HG02870 (cell line): Measurements from ENCODE around the gene PJVK.
A peak's percentile ranks its signal among the peaks of the same experiment; 100 is the strongest.
"Not testable (repeated sequence)": the region's sequence is repeated elsewhere in the genome, so short reads cannot be mapped to it uniquely, and the experiment has no call there.

ENCODE experiments used
- ATAC-seq: cut with Tn5 transposase; IDR thresholded peaks from one replicate; pipeline ENCODE4 v1.9.1; 2021; ENCODE audit warnings: mild to moderate bottlenecking, moderate library complexity; ENCODE audit not compliant: unreplicated experiment

The PJVK gene

GRCh38 chr2:178450774-178451525, at the start of gene PJVK, which contains the start of gene PRKRA:
Gene PJVK, plus strand, starts transcription at chr2:178451378. Its CDS starts 2,032 bp downstream, at chr2:178453410.
Gene PRKRA, minus strand, starts transcription at chr2:178451175. Its CDS starts 145 bp downstream, at chr2:178451030.
- ATAC-seq = peak; percentile 78

DNA sequence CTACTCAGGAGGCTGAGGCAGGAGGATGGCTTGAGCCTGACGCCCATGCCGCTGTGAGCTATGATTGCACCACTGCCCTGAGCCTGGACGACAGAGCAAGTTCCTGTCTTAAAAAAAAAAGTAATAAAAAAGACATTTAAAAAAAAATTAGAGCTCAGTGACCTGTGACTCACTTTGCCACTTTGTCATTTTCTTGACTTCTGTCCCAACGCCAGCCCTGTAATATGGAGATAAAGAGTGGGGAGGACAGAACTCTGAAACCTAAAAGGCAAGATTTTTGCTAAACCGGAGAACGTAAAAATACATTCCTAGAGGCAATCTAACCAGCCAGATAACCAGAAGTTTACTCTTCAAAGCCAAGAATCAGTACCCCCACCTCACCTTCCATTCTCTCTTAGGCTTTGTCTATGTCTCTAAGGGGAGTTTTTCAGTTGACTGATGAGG, 49.2 kb upstream of the PJVK start:
- ATAC-seq = no peak

DNA sequence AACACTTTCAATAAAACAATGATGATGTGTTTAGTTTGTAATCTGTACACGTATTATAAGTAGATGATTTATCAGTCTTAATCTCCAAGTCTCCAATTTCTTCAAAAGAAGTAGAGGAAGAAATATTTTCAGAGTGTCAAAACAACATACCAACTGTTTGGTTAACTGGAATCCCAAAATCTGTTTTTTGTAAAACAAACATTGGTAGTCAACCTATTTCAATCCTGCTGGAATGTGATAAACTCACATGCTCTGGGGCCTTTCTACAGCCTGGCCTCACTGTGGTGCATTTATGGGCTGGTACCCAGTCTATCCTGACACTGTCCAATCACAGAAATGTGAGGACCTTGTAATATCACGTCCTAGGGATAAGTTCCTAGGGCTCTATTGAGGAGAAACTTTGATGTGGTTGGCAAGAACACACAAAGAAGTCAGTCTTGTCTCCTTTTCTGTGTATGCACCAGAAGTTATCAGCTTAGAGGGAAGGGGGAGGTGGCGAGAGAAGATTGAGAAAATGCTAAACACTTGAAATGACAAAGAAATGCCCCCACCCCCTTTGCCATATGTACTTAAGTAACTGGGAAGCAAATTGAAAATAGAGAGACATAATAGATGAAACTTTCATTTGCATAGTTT, 47.4 kb upstream of the PJVK start:
- ATAC-seq = peak; percentile 33

GRCh38 chr2:178404368-178404767, 46.8 kb upstream of the PJVK start:
- ATAC-seq = peak; percentile 99

DNA sequence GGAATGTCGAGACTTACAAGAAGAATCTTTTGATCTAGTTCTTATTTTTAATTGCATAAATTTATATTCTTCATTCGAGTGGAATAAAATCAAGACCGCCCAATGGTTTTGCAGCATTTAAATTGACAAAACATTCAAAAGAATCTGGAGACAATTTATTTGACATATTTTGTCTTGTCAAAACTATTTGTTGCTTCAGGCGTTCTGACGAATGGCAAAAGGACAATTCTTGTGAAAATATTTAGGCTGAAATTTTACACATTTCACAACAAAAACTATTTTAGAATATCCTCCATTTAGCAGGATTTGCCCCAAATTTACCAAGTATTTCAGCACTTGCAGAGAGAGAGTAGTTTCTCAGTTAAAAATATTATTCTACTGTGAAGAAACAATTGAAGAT, 41.9 kb upstream of the PJVK start:
- no peak for ATAC-seq

- ATAC-seq = no peak
Observed at GRCh38 chr2:178412047-178412446, 39.1 kb upstream of the PJVK start.

DNA sequence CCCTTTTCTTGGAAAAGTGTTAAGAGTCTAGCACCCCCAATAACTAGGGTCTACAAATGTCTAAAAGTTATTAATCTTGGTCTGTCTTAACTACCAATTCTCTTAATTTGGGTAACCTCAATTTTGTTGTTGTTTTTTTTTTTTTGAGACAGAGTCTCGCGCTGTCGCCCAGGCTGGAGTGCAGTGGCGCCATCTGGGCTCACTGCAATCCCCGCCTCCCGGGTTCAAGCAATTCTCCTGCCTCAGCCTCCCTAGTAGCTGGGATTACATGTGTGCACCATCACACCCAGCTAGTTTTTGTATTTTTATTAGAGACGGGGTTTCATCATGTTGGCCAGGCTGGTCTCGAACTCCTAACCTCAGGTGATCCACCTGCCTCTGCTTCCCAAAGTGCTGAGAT, 38.7 kb upstream of the PJVK start:
- not testable (repeated sequence) for ATAC-seq

- peak; percentile 76 for ATAC-seq
Observed at GRCh38 chr2:178413472-178414265, 37.5 kb upstream of the PJVK start.

DNA sequence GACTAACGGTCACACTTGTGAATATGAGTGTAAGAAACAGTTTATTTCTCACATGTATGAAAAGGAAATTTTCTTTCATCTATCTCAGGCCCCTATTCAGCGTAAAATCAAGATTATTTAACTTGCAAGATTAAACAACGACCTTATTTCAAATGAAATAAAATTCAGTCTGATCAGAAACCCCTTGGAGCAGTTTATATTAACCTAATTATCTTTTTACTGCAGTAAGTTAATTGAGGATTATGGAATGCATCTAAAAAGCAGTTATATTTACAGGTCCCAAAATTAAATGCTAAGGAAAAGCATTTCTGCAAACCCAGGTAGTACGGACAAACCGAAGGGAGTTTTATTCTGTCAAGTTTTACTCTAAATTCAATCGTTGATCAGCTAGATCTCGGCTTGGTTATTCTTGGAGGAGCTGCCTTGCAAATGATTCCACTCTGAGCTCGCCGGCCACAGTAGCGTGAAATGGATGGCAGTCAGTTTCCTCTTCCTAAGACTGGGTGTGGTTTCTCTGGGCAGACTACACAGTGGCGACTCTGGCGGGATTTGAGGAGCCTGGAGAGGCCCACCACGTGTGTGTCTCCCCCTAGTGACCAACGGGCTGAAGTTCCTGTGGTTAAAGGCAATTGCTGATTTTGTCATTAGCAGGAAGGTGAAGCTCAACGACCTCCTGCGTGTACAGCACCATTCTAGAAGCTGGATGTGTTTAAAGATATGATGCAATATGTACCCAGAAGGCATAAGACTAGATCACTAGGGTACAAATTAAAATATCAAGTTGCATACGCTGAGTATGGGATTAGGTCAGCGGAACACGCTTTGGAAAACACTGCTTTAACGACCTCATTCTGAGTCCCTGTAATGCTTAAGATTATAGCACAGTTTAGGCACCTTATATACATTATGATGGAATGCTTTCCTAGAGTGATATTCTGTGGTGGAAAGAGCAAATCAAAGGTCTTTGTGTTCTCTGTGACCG, 36.6 kb upstream of the PJVK start:
- ATAC-seq = peak; percentile 72

DNA sequence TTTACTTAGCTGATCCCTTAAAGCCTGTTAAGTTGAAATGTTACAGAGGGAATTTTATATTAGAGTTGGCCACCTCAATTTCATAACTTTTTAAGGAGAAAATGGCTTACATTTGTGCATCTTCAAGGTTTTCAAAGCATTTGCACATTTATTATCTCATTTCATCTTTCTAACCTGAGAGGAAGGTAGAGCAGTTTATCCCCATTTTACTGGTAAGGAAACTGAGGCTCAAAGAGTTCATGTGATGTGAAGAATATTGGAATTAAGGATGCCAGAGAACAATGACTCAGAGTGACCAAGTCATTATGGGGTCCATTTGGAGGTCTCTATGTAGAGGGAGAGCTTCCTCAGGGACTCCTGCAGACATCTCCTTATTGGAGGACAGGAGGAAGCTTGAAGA, 35.2 kb upstream of the PJVK start:
- no peak for ATAC-seq

DNA sequence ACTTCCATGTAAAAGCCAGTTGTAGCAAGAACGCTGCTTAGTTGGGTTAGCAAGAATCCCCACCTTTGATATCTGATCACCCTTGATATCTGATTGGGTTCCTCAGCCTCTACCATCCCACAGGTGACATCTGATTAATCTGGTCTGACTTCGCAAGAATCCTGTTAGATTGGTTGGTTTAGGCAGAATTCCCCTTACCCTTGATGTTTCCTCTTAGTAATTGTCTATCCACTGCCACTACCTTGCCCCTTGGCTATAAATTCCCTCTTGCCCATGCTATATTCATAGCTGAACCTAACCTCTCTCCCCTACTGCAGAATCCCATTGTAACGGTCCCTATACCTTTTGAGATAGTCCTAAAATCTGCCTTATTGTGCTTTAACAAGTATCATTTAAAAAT, 33.3 kb upstream of the PJVK start:
- no peak for ATAC-seq

DNA sequence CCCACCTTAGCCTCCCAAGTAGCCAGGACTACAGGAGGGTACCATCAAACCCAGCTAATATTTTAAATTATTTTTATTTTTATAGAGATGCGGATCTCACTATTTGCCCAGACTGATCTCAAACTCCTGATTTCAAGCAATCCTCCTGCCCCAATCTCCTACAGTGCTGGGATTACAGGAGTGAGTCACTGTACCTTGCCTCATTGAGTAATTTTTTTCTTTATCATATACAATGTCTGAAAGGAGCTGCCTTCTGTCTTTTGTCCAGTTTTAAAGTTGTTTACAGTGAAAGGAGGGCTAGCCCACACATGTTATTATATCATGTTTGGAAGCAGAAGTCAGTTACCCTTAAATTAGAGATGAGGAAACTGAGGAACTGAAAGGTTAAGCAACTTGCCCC, 32.8 kb upstream of the PJVK start:
- no peak for ATAC-seq

- ATAC-seq = no peak
Observed at GRCh38 chr2:178419123-178419522, 32.1 kb upstream of the PJVK start.

- no peak for ATAC-seq
Observed at GRCh38 chr2:178420463-178420999, 30.6 kb upstream of the PJVK start.

- no peak for ATAC-seq
Observed at GRCh38 chr2:178422097-178422496, 29.1 kb upstream of the PJVK start.

GRCh38 chr2:178423746-178424145, 27.4 kb upstream of the PJVK start:
- not testable (repeated sequence) for ATAC-seq

GRCh38 chr2:178425255-178425827, 25.8 kb upstream of the PJVK start:
- no peak for ATAC-seq

DNA sequence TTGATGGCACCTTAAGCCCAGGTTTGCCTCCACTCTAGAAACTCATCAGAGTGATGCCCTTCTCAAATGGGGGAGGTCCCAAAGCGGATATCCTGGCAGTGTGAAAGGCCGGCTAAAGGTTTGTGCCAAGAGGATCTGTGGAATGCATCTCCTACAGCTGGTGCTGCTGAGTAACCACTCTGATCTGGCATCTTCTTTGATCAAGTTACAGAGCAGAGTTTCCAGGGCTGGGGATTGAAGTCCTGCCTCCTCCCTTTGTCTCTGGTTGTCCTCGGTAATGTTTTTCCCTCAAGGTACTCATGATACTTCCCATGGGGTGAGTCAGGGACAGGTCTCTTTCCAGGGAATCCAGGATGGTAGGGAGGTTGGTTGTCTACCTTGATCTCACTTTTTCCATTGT, 24.8 kb upstream of the PJVK start:
- ATAC-seq = no peak

DNA sequence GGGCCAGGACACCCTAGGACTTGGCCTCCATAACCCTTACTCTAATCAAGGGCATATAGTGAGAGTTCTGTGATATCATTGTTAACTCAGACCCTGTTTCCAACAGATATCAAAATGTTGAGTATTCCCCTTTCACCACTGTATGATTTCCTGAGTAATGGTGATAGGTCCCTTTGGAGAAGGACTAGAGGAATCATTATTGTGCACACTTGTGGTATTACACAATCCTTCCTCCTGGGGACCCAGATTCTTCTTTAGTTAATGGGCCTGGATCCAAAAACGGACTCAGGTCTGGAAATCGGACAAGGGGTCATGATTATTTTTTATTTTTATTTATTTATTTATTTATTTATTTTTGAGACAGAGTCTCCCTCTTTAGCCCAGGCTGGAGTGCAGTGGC, 23.7 kb upstream of the PJVK start:
- ATAC-seq = no peak

- no peak for ATAC-seq
Observed at GRCh38 chr2:178428396-178428806, 22.8 kb upstream of the PJVK start.
